KMS-11 (cell line): ENCODE data around the gene SLC35F4.
"Not testable (repeated sequence)": the region's sequence is repeated elsewhere in the genome, so short reads cannot be mapped to it uniquely, and the experiment has no call there.

Source experiments
- H2AFZ ChIP-seq: fragments of 200-600 bp; sonication (generic); 2 replicates; pipeline ENCODE4 v1.6.1; 2016; ENCODE audit warnings: antibody characterized with exemption, mixed run types, low read depth
- H3K27ac ChIP-seq: fragments of 200-600 bp; sonication (generic); 2 replicates; pipeline ENCODE4 v1.6.1; 2016; ENCODE audit warnings: mild to moderate bottlenecking, mixed run types
- H3K27me3 ChIP-seq: fragments of 200-600 bp; sonication (generic); 2 replicates; pipeline ENCODE4 v1.6.1; 2017; ENCODE audit warnings: mild to moderate bottlenecking, low read depth, mixed run types, moderate library complexity; ENCODE audit not compliant: insufficient read depth
- H3K36me3 ChIP-seq: fragments of 200-600 bp; sonication (generic); 2 replicates; pipeline ENCODE4 v1.6.1; 2017; ENCODE audit warnings: mild to moderate bottlenecking, mixed run types; ENCODE audit not compliant: insufficient read depth
- H3K4me1 ChIP-seq: fragments of 200-600 bp; sonication (generic); 2 replicates; pipeline ENCODE4 v1.6.1; 2016; ENCODE audit warnings: mild to moderate bottlenecking, low read depth, mixed run types; ENCODE audit not compliant: poor library complexity, severe bottlenecking
- H3K4me2 ChIP-seq: fragments of 200-600 bp; sonication (generic); 2 replicates; pipeline ENCODE4 v1.7.0; 2016; ENCODE audit warnings: mild to moderate bottlenecking, mixed run types
- H3K4me3 ChIP-seq: fragments of 200-600 bp; sonication (generic); IDR thresholded peaks from 2 replicates; pipeline ENCODE4 v1.6.1; 2017; ENCODE audit warnings: low read depth, low read length, mixed read lengths; ENCODE audit not compliant: insufficient read depth
- H3K79me2 ChIP-seq: fragments of 200-600 bp; sonication (generic); 2 replicates; pipeline ENCODE4 v1.6.1; 2016; ENCODE audit warnings: low read depth, mixed run types; ENCODE audit not compliant: insufficient read depth
- H3K9ac ChIP-seq: fragments of 200-600 bp; sonication (generic); 2 replicates; pipeline ENCODE4 v1.6.1; 2016; ENCODE audit warnings: mild to moderate bottlenecking, mixed run types
- H4K20me1 ChIP-seq: fragments of 200-600 bp; sonication (generic); 2 replicates; pipeline ENCODE4 v1.6.1; 2016; ENCODE audit warnings: mild to moderate bottlenecking, mixed run types; ENCODE audit not compliant: insufficient read depth
- CTCF ChIP-seq: fragments of 200-600 bp; sonication (generic); conservative IDR thresholded peaks from 2 replicates; pipeline ENCODE4 v1.6.1; 2017; ENCODE audit warnings: low read depth, mild to moderate bottlenecking, antibody characterized with exemption, low read length, moderate library complexity, mixed read lengths

SLC35F4 gene

GRCh38 chr14:57864659-57865058 is 1.2 kb downstream of the SLC35F4 start:
- H3K4me2 ChIP-seq = no peak overlapping the region
- no peaks in the 10 kb centered on the region for H3K4me1 ChIP-seq
- no peak overlapping the region for H3K9ac ChIP-seq
- no peak for TF ChIP-seq CTCF
- H4K20me1 ChIP-seq = no peaks in the 10 kb centered on the region
- H3K79me2 ChIP-seq = no peaks in the 10 kb centered on the region
- no peaks in the 10 kb centered on the region for H3K27me3 ChIP-seq
- no peak overlapping the region for H3K4me3 ChIP-seq
- no peak overlapping the region for H2AFZ ChIP-seq
- no peaks in the 10 kb centered on the region for H3K36me3 ChIP-seq
- H3K27ac ChIP-seq = no peak overlapping the region

GRCh38 chr14:57863471-57863870 is 2.4 kb downstream of the SLC35F4 start:
- no peaks in the 10 kb centered on the region for H3K79me2 ChIP-seq
- no peak overlapping the region for H3K4me2 ChIP-seq
- no peak overlapping the region for H3K9ac ChIP-seq
- H2AFZ ChIP-seq = no peak overlapping the region
- no peaks in the 10 kb centered on the region for H3K4me1 ChIP-seq
- H4K20me1 ChIP-seq = no peaks in the 10 kb centered on the region
- TF ChIP-seq CTCF = no peak
- H3K27ac ChIP-seq = no peak overlapping the region
- H3K4me3 ChIP-seq = no peak overlapping the region
- H3K27me3 ChIP-seq = no peaks in the 10 kb centered on the region
- H3K36me3 ChIP-seq = no peaks in the 10 kb centered on the region

- not testable (repeated sequence) for H3K79me2 ChIP-seq, H2AFZ ChIP-seq, H3K4me2 ChIP-seq, H3K4me3 ChIP-seq, H3K9ac ChIP-seq, H3K27me3 ChIP-seq, H4K20me1 ChIP-seq, H3K27ac ChIP-seq, H3K4me1 ChIP-seq, H3K36me3 ChIP-seq
These were observed 10.2 kb downstream of the SLC35F4 start for GRCh38 chr14:57855666-57856065.

- Histone ChIP-seq H3K4me1 (no peaks in the 10 kb centered on the region), H3K27me3 (no peaks in the 10 kb centered on the region), H3K27ac (no peak overlapping the region), H3K9ac (no peak overlapping the region), H3K36me3 (no peaks in the 10 kb centered on the region), H3K4me2 (no peak overlapping the region), H3K79me2 (no peaks in the 10 kb centered on the region), H3K4me3 (no peak overlapping the region), H4K20me1 (no peaks in the 10 kb centered on the region), H2AFZ (no peak overlapping the region)
- TF ChIP-seq CTCF = no peak
These were observed 11.3 kb downstream of the SLC35F4 start for GRCh38 chr14:57854571-57854970.

- no peaks in the 10 kb centered on the region for H3K79me2 ChIP-seq
- H3K36me3 ChIP-seq = no peaks in the 10 kb centered on the region
- no peak overlapping the region for H3K9ac ChIP-seq
- no peak overlapping the region for H3K4me3 ChIP-seq
- no peak for TF ChIP-seq CTCF
- H3K4me1 ChIP-seq = no peaks in the 10 kb centered on the region
- no peak overlapping the region for H3K4me2 ChIP-seq
- H3K27me3 ChIP-seq = no peaks in the 10 kb centered on the region
- no peak overlapping the region for H2AFZ ChIP-seq
- H3K27ac ChIP-seq = no peak overlapping the region
- H4K20me1 ChIP-seq = no peaks in the 10 kb centered on the region
These were observed 14.5 kb downstream of the SLC35F4 start for GRCh38 chr14:57851354-57851753.
